Activated T-cell treated with anti-CD3 and anti-CD28 coated beads, Interleukin-2, amount 50 U/mL, for 4 hours (primary cell): ENCODE results near the gene ASTN1. TPM values are rescaled to one million over a fixed set of nuclear protein-coding genes. Genes with fewer than 3 reads are reported as not detected.

Experiments
- ATAC-seq, 2 donors: fragments of 200-7000 bp; cut with Tn5 transposase; one replicate each; pipeline ENCODE4 v1.10.0; 2021
- DNase-seq: peaks from one replicate; pipeline ENCODE4 v3.0.0-alpha.2; 2020
- H3K27me3 Mint-ChIP-seq: one replicate; pipeline ENCODE4 v1.8.0; 2021; ENCODE audit warnings: low read depth, mixed read lengths
- H3K36me3 Mint-ChIP-seq: one replicate; pipeline ENCODE4 v1.8.0; 2022; ENCODE audit warnings: mixed read lengths; ENCODE audit not compliant: insufficient read depth
- H3K4me1 Mint-ChIP-seq: one replicate; pipeline ENCODE4 v1.8.0; 2021; ENCODE audit warnings: low read depth, mixed read lengths
- H3K4me3 Mint-ChIP-seq: one replicate; pipeline ENCODE4 v1.8.0; 2021; ENCODE audit warnings: mild to moderate bottlenecking, moderate library complexity, mixed read lengths
- H3K9me3 Mint-ChIP-seq: one replicate; pipeline ENCODE4 v1.8.0; 2021; ENCODE audit warnings: mixed read lengths
- total RNA-seq, 3 donors: library from RNA; stranded (reverse); gene quantifications; one replicate each; pipeline ENCODE4 v1.2.1, GENCODE V29; 2021

Gene ASTN1
- total RNA-seq, 3 donors from 2014 or later: not detected

DNA sequence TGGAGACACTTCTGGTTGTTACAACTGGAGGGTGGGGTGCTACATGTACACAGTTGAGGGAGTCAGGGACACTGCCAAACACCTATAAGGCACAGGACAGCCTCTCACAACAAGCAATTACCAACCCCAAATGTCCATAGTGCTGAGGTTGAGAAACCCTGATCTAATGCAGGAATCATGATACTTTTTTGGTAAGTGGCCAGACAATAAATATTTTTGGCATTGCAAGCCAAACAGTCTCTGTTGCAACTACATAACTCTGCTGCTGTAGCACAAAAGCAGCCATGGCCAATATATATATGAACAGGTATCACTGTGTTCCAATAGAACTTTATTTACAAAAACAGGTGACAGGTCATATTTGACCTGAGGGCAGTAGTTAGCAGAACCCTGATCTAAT is 177.5 kb downstream of the ASTN1 start:
- H3K9me3 Mint-ChIP-seq: peaks cover 3% of the 10 kb centered on the region
- no peaks in the 10 kb centered on the region for H3K4me1 Mint-ChIP-seq
- DNase-seq (no peak), ATAC-seq (no peak)
- H3K27me3 Mint-ChIP-seq: peaks cover 2% of the 10 kb centered on the region
- H3K4me3 Mint-ChIP-seq: no peak overlapping the region
- H3K36me3 Mint-ChIP-seq: no peaks in the 10 kb centered on the region

DNA sequence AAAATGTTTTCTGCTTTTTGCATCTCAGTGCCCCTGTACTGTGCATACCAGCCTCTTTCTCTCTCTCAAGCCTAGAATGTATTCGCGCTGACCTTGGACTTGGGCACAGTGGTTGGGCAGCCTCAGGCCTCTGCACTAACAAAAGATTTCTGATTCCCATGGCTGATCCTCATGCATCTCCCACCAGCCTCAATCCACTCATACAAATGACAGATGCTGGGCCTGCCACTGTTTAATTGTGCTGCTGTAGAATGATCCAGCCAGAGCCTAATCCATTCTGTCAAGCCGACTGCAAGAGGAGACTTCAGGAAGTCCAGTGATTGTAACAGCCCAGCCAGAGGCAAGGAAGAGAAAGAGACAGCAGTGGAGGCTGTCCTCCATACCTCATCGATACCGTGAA is 180.8 kb downstream of the ASTN1 start:
- ATAC-seq (no peak), DNase-seq (no peak)
- Mint-ChIP-seq H3K9me3 (peaks cover 3% of the 10 kb centered on the region), H3K4me1 (no peaks in the 10 kb centered on the region), H3K4me3 (no peak overlapping the region), H3K27me3 (peaks cover 2% of the 10 kb centered on the region), H3K36me3 (no peaks in the 10 kb centered on the region)

DNA sequence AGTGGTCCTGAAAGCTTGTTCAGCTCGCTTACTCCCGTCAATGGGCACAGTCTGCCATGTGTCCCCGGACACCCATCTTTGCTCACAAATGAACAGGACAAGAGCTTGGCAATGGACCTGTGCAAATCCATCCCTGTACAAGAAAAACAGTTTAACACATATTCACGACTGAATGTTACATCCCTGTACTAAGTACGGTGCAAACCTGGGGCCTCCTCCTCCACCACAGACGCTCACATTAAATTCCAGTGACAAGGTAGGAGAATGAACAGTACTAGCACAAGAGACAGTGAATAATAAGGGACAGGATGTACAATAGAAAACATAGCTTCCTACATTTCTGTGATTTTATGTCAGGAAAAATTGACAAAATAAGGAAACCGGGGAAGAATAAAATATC is 187.7 kb downstream of the ASTN1 start:
- ATAC-seq: no peak
- Mint-ChIP-seq H3K36me3 (no peaks in the 10 kb centered on the region), H3K4me3 (no peak overlapping the region), H3K9me3 (no peaks in the 10 kb centered on the region), H3K4me1 (no peaks in the 10 kb centered on the region), H3K27me3 (no peaks in the 10 kb centered on the region)
- DNase-seq: no peak

DNA sequence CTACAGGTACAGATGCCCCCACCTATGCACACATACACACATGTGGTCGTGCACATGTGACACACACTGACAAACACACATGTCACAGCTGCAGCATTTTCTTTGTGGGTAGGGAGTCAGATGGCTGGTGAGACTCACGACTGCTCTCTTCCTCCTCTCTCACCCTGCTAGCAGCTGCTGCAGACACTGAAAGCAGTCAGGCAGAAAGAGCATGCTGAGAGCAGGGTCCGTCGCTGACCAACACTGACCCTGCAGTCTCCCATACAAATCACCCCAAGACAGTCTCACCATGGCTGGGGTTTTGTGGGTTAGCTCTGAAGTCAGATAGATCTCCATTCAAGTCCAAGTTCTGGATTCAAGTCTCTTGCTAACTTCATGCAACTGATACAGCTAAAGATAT is 188.3 kb downstream of the ASTN1 start:
- Mint-ChIP-seq H3K27me3 (no peaks in the 10 kb centered on the region), H3K4me1 (no peaks in the 10 kb centered on the region), H3K36me3 (no peaks in the 10 kb centered on the region), H3K9me3 (no peaks in the 10 kb centered on the region), H3K4me3 (no peak overlapping the region)
- ATAC-seq: no peak
- no peak for DNase-seq

DNA sequence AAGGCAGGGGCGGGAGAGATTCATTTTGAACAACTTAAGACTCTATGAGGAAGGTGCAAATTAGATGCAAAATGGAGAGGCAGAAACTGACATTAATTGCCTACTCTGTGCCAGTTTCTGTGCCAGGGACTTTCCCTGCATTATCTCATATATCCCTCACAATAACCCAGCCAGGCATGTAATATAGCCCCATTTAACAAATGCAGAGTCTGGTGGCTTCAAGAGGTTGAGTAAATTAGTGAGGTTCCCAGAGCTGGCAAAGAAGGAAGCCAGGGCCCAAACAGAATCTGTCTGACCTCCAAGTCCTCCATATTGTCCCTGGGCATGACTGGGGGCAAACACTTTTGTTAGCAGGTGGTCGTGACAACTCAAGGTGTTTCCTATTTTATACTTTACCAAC is 199.8 kb downstream of the ASTN1 start:
- H3K4me3 Mint-ChIP-seq: no peak overlapping the region
- no peaks in the 10 kb centered on the region for H3K4me1 Mint-ChIP-seq
- no peaks in the 10 kb centered on the region for H3K9me3 Mint-ChIP-seq

DNA sequence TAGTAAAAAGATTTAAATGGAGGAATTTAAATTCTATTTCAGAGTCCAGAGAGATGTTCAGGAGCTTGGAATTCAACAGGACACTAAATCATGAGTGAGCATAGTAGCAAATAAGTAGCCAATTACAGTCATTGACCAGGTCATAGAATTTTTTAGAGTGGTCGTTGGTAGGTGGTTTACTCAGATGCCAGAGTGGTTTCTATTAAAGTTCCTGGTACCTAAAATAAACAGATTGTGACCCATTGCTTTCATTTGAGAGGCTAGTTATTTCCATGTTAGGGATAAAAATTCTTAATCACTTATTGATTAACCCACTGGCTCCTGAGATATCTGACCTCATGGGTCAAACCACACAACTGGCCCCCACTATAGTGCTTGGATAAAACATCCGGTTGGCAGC is 201.3 kb downstream of the ASTN1 start:
- H3K4me3 Mint-ChIP-seq: no peak overlapping the region
- no peaks in the 10 kb centered on the region for H3K36me3 Mint-ChIP-seq
- no peak for ATAC-seq
- no peak for DNase-seq
- no peaks in the 10 kb centered on the region for H3K4me1 Mint-ChIP-seq
- H3K27me3 Mint-ChIP-seq: no peaks in the 10 kb centered on the region
- no peaks in the 10 kb centered on the region for H3K9me3 Mint-ChIP-seq

More for the DNA sequence above, 199.8 kb downstream of the ASTN1 start:
- H3K27me3 Mint-ChIP-seq: no peaks in the 10 kb centered on the region
- DNase-seq (no peak), ATAC-seq (no peak)
- no peaks in the 10 kb centered on the region for H3K36me3 Mint-ChIP-seq

DNA sequence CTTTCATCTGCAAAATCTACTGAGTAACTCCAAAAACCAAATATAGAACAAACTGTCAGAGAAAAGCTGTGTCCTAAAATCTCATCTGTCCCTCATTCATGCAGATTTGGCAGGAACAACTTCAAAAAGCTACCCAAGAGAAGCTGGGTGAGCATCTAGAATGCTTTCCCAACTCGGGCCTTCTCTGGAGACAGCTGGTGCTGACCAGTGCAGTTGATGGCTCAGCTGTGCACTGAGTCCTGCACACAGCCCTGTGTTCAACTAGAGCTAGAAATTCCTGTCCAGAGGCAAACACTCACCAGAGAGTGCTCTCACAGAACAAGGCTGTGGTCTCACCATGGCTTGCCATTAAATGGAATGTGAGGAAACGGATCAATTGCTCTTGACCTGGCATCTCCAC is 202.8 kb downstream of the ASTN1 start:
- no peaks in the 10 kb centered on the region for H3K36me3 Mint-ChIP-seq
- no peak for ATAC-seq
- H3K4me3 Mint-ChIP-seq: no peak overlapping the region
- no peaks in the 10 kb centered on the region for H3K27me3 Mint-ChIP-seq
- no peaks in the 10 kb centered on the region for H3K9me3 Mint-ChIP-seq
- no peak for DNase-seq
- no peaks in the 10 kb centered on the region for H3K4me1 Mint-ChIP-seq

DNA sequence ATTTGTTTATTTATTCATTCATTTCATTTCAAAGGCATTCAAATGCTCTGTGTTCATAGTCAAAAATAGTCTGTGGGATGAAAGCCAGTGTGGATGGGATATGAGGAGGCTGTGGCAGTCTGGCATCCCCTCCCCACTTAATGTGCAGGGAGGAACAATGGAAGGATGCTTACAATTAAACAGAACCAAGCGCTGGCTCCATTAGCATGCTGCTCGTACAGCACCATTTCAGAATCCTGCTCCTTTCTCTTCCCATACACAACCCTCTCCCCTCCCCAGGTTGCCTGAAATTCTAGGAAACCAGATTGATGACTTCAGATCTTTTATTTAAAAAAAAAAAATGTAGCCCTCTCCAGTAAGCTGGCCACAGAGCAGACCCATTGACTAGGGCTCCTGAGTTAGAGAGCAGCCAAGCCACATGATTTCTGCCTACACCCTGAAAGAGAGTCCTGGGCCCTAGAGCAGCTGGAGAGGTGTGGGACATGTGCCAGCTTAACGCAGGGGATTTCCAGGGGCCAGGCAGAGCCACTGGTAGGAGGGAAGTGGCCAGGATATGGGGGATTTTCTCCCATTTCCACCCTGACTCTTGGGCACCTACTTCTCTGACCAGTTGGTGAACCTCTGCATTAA is 205.2 kb downstream of the ASTN1 start:
- H3K27me3 Mint-ChIP-seq: no peaks in the 10 kb centered on the region
- H3K36me3 Mint-ChIP-seq: no peaks in the 10 kb centered on the region
- H3K9me3 Mint-ChIP-seq: no peaks in the 10 kb centered on the region
- ATAC-seq (no peak), DNase-seq (no peak)
- H3K4me3 Mint-ChIP-seq: no peak overlapping the region
- no peaks in the 10 kb centered on the region for H3K4me1 Mint-ChIP-seq

DNA sequence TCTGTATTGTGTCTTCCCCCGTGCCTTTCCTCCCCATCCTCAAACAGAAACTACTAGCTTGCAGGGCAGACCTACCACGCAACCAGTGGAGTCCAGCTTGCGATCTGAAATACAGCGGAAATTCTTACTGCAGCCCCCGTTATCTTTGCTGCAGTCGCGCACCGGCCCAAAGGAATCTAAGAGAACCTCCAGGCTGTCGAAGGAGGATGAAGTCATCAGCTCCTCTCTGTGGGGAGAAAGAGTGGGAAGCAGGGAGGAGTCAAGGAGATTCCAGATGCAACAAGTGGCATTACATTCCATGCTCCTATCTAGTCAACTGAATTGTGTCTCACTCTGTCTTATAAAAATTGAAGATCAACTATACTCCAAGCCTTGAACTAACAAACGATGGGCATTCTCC is 206.9 kb downstream of the ASTN1 start:
- Mint-ChIP-seq H3K36me3 (no peaks in the 10 kb centered on the region), H3K27me3 (no peaks in the 10 kb centered on the region), H3K4me1 (no peaks in the 10 kb centered on the region), H3K9me3 (no peaks in the 10 kb centered on the region), H3K4me3 (no peak overlapping the region)
- no peak for DNase-seq
- no peak for ATAC-seq

DNA sequence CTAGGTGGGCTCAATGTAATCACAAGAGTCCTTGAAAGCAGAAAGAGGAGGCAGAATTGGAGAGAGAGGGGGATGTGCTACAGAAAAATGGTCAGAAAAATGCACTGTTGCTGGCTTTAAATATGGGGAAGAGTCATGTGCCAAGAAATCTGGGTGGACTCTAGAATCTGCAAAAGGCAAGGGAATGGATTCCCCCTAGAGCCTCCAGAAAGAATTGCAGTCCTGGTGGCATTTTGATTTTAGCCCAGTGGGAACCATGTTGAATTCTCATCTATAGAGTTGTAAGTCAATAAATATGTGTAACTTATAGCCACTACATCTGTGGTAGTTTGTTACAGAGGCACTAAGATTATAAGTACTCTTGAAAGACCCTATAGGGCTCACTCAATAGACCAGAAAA is 210.3 kb downstream of the ASTN1 start:
- ATAC-seq (no peak), DNase-seq (no peak)
- Mint-ChIP-seq H3K4me3 (no peak overlapping the region), H3K9me3 (no peaks in the 10 kb centered on the region), H3K27me3 (no peaks in the 10 kb centered on the region), H3K36me3 (no peaks in the 10 kb centered on the region), H3K4me1 (no peaks in the 10 kb centered on the region)

DNA sequence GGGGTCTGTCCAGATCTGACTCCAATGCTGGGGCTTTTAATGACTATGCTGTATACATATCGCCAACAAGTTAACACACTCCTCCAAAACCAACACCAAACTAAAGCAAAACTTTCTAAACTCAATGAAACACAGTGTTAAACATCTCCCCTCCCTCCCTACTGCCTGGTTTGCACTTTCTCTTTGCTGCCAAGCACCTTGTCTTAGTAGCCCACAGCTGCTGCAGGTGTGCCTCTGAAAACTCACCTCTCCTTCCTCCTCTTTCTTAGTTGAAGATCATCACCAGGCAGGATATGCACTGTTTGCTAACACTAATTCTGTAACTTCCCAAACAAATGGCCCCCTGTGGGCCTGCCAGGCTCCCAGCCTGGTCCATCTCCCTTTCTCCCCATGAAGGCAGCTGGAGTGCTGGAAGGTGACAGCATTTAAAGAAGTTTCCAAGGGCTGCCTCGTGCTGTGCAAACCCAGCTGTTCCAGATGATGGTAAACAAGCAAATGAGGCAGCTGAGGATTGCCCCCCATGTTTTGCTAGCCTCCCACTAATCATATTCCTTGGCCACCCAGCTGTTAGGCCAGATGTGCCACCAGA is 213.7 kb downstream of the ASTN1 start:
- H3K27me3 Mint-ChIP-seq: no peaks in the 10 kb centered on the region
- no peaks in the 10 kb centered on the region for H3K4me1 Mint-ChIP-seq
- no peaks in the 10 kb centered on the region for H3K9me3 Mint-ChIP-seq
- ATAC-seq (no peak), DNase-seq (no peak)
- H3K36me3 Mint-ChIP-seq: no peaks in the 10 kb centered on the region
- no peak overlapping the region for H3K4me3 Mint-ChIP-seq

DNA sequence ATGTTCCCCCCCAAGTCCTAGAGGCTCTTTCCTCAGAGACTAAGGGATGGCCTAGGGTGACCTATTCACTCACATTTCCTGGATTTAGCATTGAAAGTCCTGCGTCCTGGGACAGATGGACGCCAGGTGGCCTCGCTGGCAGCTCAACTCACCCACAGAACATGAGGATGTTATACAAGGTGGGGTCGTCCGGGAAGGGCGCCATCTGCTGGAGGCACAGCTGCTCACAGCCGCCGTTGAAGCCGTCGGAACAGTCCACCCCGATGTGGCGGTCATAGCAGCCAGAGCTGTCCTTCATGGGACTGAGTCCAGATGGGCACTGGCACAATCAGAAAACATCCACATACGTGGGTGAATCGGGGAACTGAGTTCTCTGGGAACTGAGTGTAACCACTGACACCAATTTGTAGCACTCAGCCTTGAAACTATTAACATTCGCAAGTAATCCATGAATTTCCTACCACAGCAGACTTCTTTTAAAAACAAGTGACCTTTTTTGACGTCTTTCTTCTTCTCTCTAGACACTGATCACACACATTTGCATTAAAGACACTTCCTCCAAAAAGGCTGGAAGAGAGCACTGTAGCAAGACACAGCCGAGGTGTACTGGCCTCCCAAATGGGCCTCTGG is 215.4 kb downstream of the ASTN1 start:
- DNase-seq: no peak
- Mint-ChIP-seq H3K36me3 (no peaks in the 10 kb centered on the region), H3K9me3 (no peaks in the 10 kb centered on the region)

DNA sequence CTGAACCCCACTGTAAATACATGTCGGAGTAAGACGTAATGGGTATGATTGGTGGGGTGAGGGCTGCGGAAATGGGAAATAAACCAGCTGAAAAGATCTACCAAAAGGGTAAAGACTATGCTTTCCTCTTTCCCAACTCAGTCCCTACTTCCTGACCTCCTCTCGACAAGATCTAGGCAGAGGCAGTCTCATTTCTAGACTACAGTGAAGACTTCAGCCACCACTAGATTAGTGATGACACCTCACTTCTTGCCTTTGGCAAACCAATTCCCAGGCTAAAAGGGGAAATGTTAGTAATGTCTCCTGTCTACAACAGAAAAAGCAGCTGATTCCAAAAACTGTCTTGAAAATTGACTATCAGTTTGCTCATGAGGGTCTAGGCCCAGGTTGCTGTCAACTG is 219.9 kb downstream of the ASTN1 start:
- Mint-ChIP-seq H3K27me3 (no peaks in the 10 kb centered on the region), H3K4me1 (no peaks in the 10 kb centered on the region), H3K9me3 (peaks cover 9% of the 10 kb centered on the region), H3K36me3 (no peaks in the 10 kb centered on the region), H3K4me3 (no peak overlapping the region)
- DNase-seq (no peak), ATAC-seq (no peak)

More for the DNA sequence above, 215.4 kb downstream of the ASTN1 start:
- no peak for ATAC-seq
- Mint-ChIP-seq H3K4me3 (no peak overlapping the region), H3K27me3 (no peaks in the 10 kb centered on the region), H3K4me1 (no peaks in the 10 kb centered on the region)

DNA sequence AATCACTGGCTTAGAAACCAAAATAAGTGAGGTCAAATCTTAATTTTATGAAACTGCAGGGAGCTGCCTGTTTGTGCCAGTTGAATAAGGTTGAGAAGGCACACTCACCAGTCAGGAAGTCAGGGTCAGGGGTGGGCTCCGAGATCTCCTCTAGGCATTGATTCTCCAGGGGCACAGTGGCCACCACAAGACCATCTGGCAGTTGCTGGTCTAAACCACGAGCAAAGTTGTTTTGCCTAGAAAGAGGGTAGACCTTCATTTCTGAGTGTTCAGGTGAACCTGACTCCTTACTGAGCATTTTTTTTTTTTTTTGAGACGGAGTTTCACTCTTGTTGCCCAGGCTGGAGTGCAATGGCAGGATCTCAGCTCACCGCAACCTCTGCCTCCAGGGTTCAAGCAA is 220.7 kb downstream of the ASTN1 start:
- Mint-ChIP-seq H3K9me3 (peaks cover 9% of the 10 kb centered on the region), H3K4me3 (no peak overlapping the region), H3K36me3 (no peaks in the 10 kb centered on the region), H3K27me3 (no peaks in the 10 kb centered on the region), H3K4me1 (no peaks in the 10 kb centered on the region)
- DNase-seq: no peak
- ATAC-seq: no peak

DNA sequence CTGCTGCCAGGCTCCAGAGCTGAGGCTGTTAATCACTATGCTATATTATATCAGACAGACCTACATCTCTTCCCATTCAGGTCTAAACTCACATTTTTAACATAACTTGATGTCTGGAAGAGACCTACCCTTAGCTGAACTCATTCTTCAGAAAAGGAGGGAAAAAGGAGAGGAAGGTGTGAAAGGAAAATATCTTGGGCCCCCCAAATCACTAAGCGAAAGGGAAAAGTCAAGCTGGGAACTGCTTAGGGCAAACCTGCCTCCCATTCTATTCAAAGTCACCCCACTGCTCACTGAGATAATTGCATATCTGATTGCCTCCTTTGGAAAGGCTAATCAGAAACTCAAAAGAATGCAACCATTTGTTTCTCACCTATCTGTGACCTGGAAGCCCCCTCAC is 222.2 kb downstream of the ASTN1 start:
- Mint-ChIP-seq H3K4me1 (no peaks in the 10 kb centered on the region), H3K9me3 (peaks cover 9% of the 10 kb centered on the region), H3K36me3 (no peaks in the 10 kb centered on the region), H3K27me3 (no peaks in the 10 kb centered on the region), H3K4me3 (no peak overlapping the region)
- no peak for DNase-seq
- ATAC-seq: no peak
